Measurements from ENCODE around the gene CPEB4.

GRCh38 chr5:174003795-174004194 is 115.6 kb downstream of the CPEB4 start:
- no peak for TF ChIP-seq CTCF (IDR thresholded peaks at IDR 0.05)
- TF ChIP-seq POLR2A (IDR thresholded peaks at IDR 0.05) = no peak

All from adrenal gland (tissue), 5 donors.